Ascending aorta (tissue), 2 donors: ENCODE data around the gene GAB2. TPM values are rescaled to one million over a fixed set of nuclear protein-coding genes. Genes with fewer than 3 reads are reported as not detected.

Experiments
- DNase-seq, 2 donors: peaks; one replicate each; pipeline ENCODE4 v3.0.0-alpha.2; 2019; ENCODE audit warnings: low spot score in 2 of 2
- H3K27ac ChIP-seq, 2 donors: fragments of 200-600 bp; sonication (generic); one replicate each; pipeline ENCODE4 v1.5.1; 2016 to 2017; ENCODE audit warnings: mild to moderate bottlenecking in 1 of 2
- H3K27me3 ChIP-seq: fragments of 200-600 bp; sonication (generic); one replicate; pipeline ENCODE4 v1.5.1; 2017
- H3K36me3 ChIP-seq, 2 donors: fragments of 200-600 bp; sonication (generic); one replicate each; pipeline ENCODE4 v1.5.1; 2016
- H3K4me1 ChIP-seq, 2 donors: fragments of 200-600 bp; sonication (generic); one replicate each; pipeline ENCODE4 v1.5.1; 2016 to 2017; ENCODE audit warnings: mild to moderate bottlenecking in 1 of 2
- H3K4me3 ChIP-seq, 2 donors: fragments of 200-600 bp; sonication (generic); one replicate each; pipeline ENCODE4 v1.5.1; 2016 to 2017; ENCODE audit warnings: mild to moderate bottlenecking in 1 of 2
- H3K9me3 ChIP-seq, 2 donors: fragments of 200-600 bp; sonication (generic); one replicate each; pipeline ENCODE4 v1.5.1; 2016
- CTCF ChIP-seq, 3 experiments: fragments of 200-600 bp in 2 of 3; fragments of 450-650 bp in 1 of 3; sonication (generic) in 2 of 3; IDR thresholded peaks; one replicate each; pipeline ENCODE4 v1.5.1; 2016 to 2019; ENCODE audit warnings: antibody characterized with exemption in 3 of 3, mild to moderate bottlenecking in 1 of 3, moderate library complexity in 1 of 3
- intact Hi-C: fragments of 100-400 bp; cut with DNase I; formaldehyde crosslinking; loops from one replicate; pipeline ENCODE4 v1.15.1; 2023
- total RNA-seq: library from RNA; depleted of rRNA; stranded (reverse); fragments of >200 nt; gene quantifications from one replicate; pipeline ENCODE4 v1.1.0, GENCODE V29; 2016

The GAB2 gene
- total RNA-seq, 1 donor from 2014 or later: 21.6 TPM

- Histone ChIP-seq H3K4me3 (no peak overlapping the region), H3K4me1 (no peaks in the 10 kb centered on the region), H3K36me3 (peaks cover 43 to 84% of the 10 kb centered on the region in 2 donors), H3K27me3 (no peaks in the 10 kb centered on the region), H3K27ac (peak overlapping the region in 1 of 2 donors; percentile 10), H3K9me3 (no peaks in the 10 kb centered on the region)
- DNase-seq: no peak
- TF ChIP-seq CTCF (IDR thresholded peaks at IDR 0.05): no peak
- intact Hi-C loops: no loop called here
Observed at GRCh38 chr11:78202733-78203167, 214.9 kb downstream of the GAB2 start.

- H3K36me3 ChIP-seq: peaks cover 31 to 78% of the 10 kb centered on the region in 2 donors
- no peak for DNase-seq
- intact Hi-C loops: no loop called here
- H3K4me1 ChIP-seq: no peaks in the 10 kb centered on the region
- no peaks in the 10 kb centered on the region for H3K27me3 ChIP-seq
- H3K4me3 ChIP-seq: no peak overlapping the region
- TF ChIP-seq CTCF (IDR thresholded peaks at IDR 0.05): no peak
- no peaks in the 10 kb centered on the region for H3K9me3 ChIP-seq
- H3K27ac ChIP-seq: peak overlapping the region; percentile 2 to 25
Observed at GRCh38 chr11:78201096-78201818, 216.4 kb downstream of the GAB2 start.

GRCh38 chr11:78200553-78200952 is 217.1 kb downstream of the GAB2 start:
- H3K27ac ChIP-seq: peak overlapping the region in 1 of 2 donors; percentile 2
- H3K4me3 ChIP-seq: no peak overlapping the region
- no peaks in the 10 kb centered on the region for H3K9me3 ChIP-seq
- DNase-seq: no peak
- H3K27me3 ChIP-seq: no peaks in the 10 kb centered on the region
- TF ChIP-seq CTCF (IDR thresholded peaks at IDR 0.05): no peak
- intact Hi-C loops: no loop called here
- no peaks in the 10 kb centered on the region for H3K4me1 ChIP-seq
- H3K36me3 ChIP-seq: peaks cover 28 to 72% of the 10 kb centered on the region in 2 donors

- TF ChIP-seq CTCF (IDR thresholded peaks at IDR 0.05): no peak
- no peak overlapping the region for H3K4me3 ChIP-seq
- H3K27ac ChIP-seq: no peak overlapping the region
- H3K9me3 ChIP-seq: no peaks in the 10 kb centered on the region
- H3K27me3 ChIP-seq: no peaks in the 10 kb centered on the region
- peaks cover 24 to 67% of the 10 kb centered on the region in 2 donors for H3K36me3 ChIP-seq
- DNase-seq: no peak
- no peaks in the 10 kb centered on the region for H3K4me1 ChIP-seq
- intact Hi-C loops: no loop called here
Observed at GRCh38 chr11:78200061-78200460, 217.6 kb downstream of the GAB2 start.

- intact Hi-C loops: no loop called here
- no peak for DNase-seq
- no peak for TF ChIP-seq CTCF (IDR thresholded peaks at IDR 0.05)
- H3K4me1 ChIP-seq: no peaks in the 10 kb centered on the region
- H3K9me3 ChIP-seq: no peaks in the 10 kb centered on the region
- no peak overlapping the region for H3K4me3 ChIP-seq
- no peak overlapping the region for H3K27ac ChIP-seq
- no peaks in the 10 kb centered on the region for H3K27me3 ChIP-seq
- H3K36me3 ChIP-seq: peaks cover 24 to 63% of the 10 kb centered on the region in 2 donors
Observed at GRCh38 chr11:78199653-78200015, 218.0 kb downstream of the GAB2 start.
